GM12872 (cell line): ENCODE measurements around the gene ADAT3.

Experiments
- TF ChIP-seq, protein P1 (sequence below): IDR thresholded peaks from 3 replicates; pipeline ENCODE4 v1.5.1; 2011; ENCODE audit warnings: low read depth, mild to moderate bottlenecking, low read length, moderate library complexity; ENCODE audit not compliant: insufficient read depth

Gene ADAT3

DNA sequence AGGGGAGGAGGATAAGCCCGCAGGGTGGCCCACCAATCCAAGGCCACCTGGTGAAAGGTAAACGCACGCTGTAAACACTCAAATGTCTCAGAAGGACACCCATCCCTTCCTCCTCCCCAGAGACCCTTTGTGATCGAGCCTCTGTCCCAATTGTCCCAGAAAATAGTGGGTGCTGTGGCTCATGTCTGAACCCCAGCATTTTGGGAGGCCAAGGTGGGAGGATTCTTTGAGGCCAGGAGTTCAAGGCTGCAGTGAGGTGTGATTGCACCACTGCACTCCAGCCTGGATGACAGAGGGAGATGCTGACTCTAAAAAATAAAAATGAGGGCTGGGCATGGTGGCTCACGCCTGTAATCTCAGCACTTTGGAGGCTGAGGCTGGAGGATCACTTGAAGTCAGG is 16.8 kb upstream of the ADAT3 start:
- TF ChIP-seq, protein P1, sequence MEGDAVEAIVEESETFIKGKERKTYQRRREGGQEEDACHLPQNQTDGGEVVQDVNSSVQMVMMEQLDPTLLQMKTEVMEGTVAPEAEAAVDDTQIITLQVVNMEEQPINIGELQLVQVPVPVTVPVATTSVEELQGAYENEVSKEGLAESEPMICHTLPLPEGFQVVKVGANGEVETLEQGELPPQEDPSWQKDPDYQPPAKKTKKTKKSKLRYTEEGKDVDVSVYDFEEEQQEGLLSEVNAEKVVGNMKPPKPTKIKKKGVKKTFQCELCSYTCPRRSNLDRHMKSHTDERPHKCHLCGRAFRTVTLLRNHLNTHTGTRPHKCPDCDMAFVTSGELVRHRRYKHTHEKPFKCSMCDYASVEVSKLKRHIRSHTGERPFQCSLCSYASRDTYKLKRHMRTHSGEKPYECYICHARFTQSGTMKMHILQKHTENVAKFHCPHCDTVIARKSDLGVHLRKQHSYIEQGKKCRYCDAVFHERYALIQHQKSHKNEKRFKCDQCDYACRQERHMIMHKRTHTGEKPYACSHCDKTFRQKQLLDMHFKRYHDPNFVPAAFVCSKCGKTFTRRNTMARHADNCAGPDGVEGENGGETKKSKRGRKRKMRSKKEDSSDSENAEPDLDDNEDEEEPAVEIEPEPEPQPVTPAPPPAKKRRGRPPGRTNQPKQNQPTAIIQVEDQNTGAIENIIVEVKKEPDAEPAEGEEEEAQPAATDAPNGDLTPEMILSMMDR: no peak

DNA sequence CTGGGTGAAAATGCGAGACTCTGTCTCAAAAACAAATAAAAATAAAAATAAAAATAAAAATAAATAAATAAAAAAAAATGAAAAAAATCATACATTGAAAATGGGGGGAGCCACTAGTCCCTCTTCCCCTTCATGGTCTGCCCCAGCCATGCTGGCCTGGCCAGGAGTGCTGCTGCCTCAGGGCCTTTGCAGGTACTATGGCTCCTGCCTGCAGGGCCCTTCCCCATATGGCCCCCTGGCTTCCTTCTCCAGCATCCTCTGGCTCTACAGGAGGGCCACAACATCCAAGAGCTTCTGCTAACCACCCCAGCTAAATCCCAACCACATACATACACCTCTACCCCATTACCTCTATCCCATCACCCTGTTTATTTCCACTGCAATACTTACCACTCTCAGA is 15.3 kb upstream of the ADAT3 start:
- TF ChIP-seq, protein P1: no peak

DNA sequence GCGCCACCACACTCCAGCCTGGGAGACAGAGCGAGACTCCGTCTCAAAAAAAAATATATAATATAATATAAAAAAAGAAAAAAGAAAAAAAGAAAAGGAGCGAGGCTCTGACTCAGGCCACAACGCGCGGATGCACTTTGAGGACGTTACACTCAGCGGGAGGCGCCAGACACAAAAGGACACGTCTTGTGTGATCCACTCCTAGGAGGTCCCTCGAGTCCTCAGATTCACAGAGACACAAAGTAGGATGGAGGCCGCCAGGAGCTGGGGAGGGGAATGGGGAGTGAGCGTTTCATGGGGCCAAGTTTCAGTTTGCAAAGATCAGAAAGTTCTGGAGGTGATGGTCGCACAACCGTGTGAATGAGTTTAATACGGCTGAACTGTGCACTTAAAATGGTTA is 11.4 kb upstream of the ADAT3 start:
- TF ChIP-seq, protein P1: no peak

DNA sequence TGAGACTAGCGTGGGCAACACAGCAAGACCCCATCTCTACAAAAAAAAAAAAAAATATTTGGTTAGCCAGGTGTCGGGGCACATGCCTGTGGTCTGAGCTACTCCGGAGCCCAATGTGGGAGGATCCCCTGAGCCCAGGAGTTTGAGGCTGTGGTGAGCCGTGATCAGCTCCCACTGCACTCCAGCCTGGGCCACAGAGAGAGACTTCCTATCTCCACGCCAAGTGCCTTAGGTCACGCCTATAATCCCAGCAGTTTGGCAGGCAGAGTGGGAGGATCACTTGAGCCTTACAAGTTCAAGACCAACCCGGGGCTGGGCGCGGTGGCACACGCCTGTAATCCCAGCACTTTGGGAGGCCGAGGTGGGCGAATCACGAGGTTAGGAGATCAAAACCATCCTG is 8.7 kb upstream of the ADAT3 start:
- TF ChIP-seq, protein P1: no peak

DNA sequence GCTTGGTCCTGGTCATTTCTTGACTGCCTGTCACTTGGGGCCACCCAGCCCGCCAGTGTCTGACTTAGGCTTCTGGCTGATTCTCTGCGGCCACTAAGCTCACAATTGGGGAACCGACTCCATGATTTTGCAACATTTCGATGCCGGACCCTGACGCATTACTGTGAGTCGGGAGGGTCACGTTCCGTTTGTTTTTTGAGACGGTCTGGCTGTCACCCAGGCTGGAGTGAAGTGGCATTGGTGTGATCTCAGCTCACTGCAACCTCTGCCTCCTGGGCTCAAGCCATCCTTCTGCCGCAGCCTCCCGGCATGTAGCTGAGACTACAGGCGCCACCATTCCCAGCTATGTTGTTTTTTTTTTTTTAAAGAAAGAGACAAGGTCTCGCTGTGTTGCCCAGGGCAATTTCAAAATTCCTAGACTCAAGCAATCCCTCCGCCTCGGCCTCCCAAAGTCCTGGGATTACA is 3.2 kb upstream of the ADAT3 start:
- TF ChIP-seq, protein P1: no peak

DNA sequence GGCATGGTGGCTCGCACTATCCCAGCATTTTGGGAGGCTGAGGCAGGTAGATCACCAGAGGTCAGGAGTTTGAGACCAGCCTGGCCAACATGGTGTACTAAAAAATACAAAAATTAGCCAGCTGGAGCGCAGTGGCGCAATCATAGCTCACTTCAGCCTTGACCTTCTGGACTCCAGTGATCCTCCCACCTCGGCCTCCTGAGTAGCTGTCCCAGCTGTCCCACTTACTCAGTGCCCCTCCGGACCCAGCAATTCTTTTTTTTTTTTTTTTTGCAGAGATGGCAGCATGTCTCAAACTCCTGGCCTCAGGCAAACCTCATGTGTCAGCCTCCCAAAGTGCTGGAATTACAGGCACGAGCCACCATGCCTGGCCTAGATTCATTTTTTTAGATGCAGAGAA is 2.3 kb upstream of the ADAT3 start:
- TF ChIP-seq, protein P1: no peak

DNA sequence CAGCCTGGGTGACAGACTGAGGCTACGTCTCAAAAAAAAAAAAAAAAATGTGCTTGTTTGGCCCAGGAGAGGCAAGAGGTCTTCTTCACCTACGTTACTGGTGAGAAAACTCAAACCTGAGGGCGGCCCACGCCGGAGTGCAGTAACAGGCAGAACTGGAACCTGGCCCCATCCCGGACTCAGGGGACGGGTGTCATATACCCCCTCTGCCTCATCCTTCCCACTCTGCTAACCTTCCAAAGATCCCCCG is 414 bp upstream of the ADAT3 start:
- TF ChIP-seq, protein P1: no peak

DNA sequence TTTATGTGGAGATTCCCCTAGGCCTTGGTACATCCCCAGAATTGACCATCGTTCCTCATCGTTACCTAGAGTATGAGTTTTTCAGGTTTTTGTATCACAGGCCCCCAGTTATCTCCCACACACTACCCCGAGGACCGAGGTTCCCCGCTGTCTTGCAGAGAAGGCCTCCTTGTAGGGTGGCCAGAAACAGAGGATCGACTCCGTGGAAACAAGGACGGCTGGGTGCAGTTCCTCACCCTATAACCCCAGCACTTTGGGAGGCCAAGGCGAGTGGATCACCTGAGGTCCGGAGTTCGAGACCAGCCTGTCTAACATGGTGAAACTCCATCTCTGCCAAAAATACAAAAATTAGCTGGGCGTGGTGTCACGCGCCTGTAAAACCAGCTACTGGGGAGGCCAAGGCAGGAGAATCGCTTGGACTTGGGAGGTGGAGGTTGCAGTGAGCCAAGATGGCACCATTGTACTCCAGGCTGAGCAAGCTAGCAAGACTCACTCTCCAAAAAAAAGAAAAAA is 720 bp downstream of the ADAT3 start:
- TF ChIP-seq, protein P1: no peak
